ENCODE results near the gene CPNE7.

DNA sequence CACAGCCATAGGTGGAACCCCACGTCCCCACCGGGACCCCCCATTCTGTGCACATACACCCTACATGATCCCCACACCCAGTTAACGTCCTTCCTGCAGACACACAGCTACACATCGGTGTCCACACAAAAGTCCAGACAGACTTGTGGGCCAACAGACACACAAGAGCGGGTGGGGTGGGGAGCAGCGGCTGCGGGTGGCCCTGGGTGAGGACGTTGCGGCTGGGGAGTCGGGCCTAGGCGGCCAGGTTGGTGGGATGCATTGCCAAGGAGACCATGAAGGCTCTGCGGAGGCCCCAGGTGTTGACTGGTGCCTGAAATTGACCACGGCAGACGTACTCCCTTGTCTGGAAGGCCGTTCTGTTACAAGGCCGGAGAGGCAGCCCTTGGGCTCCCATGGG lies 29.2 kb downstream of the CPNE7 start:
- TF ChIP-seq, protein P1, sequence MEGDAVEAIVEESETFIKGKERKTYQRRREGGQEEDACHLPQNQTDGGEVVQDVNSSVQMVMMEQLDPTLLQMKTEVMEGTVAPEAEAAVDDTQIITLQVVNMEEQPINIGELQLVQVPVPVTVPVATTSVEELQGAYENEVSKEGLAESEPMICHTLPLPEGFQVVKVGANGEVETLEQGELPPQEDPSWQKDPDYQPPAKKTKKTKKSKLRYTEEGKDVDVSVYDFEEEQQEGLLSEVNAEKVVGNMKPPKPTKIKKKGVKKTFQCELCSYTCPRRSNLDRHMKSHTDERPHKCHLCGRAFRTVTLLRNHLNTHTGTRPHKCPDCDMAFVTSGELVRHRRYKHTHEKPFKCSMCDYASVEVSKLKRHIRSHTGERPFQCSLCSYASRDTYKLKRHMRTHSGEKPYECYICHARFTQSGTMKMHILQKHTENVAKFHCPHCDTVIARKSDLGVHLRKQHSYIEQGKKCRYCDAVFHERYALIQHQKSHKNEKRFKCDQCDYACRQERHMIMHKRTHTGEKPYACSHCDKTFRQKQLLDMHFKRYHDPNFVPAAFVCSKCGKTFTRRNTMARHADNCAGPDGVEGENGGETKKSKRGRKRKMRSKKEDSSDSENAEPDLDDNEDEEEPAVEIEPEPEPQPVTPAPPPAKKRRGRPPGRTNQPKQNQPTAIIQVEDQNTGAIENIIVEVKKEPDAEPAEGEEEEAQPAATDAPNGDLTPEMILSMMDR (conservative IDR thresholded peaks at IDR 0.05 in 1 of 2, IDR thresholded peaks at IDR 0.05 in 1 of 2; ENCODE audit: extremely low read depth in 1 of 2, insufficient read depth in 1 of 2, low read depth in 1 of 2, low read length in 2 of 2): no peak
- no peak for TF ChIP-seq EZH2 (IDR thresholded peaks at IDR 0.05; ENCODE audit: borderline replicate concordance, low read length)

Data from mammary epithelial cell (primary cell).